ENCODE measurements around the gene OTUD1.

- TF ChIP-seq POLR2A (IDR thresholded peaks at IDR 0.05; ENCODE audit: low read depth, low read length) (no peak), SPI1 (IDR thresholded peaks at IDR 0.05; ENCODE audit: low read depth, low read length) (no peak), TAF1 (IDR thresholded peaks at IDR 0.05; ENCODE audit: low read depth, low read length) (no peak), POU2F2 (IDR thresholded peaks at IDR 0.05; ENCODE audit: low read depth, low read length) (no peak), POLR2AphosphoS5 (IDR thresholded peaks at IDR 0.05; ENCODE audit: low read depth, low read length) (no peak), PAX5 (IDR thresholded peaks at IDR 0.05; ENCODE audit: insufficient read depth, low read length, severe bottlenecking) (no peak)
Measured at GRCh38 chr10:23414658-23415057, 24.2 kb upstream of the OTUD1 start.
